Activated CD8-positive, alpha-beta memory T cell treated with anti-CD3 and anti-CD28 coated beads, Interleukin-2, amount 50 U/mL, for 24 hours (primary cell): ENCODE data around the gene GORASP2.
A peak's percentile ranks its signal among the peaks of the same experiment; 100 is the strongest.
"Not testable (repeated sequence)": the region's sequence is repeated elsewhere in the genome, so short reads cannot be mapped to it uniquely, and the experiment has no call there.

Source experiments
- DNase-seq: peaks from one replicate; pipeline ENCODE4 v3.0.0-alpha.2; 2020; ENCODE audit errors: extremely low read depth

Gene GORASP2

GRCh38 chr2:170928824-170929685 is at the start of gene GORASP2:
Gene GORASP2, plus strand, starts transcription at chr2:170929253. Its CDS starts 88 bp downstream, at chr2:170929341.
- peak; percentile 96 for DNase-seq

GRCh38 chr2:170881840-170882239 is 47.2 kb upstream of the GORASP2 start:
- DNase-seq, result no peak

- no peak for DNase-seq
Measured at GRCh38 chr2:170882758-170883157, 46.3 kb upstream of the GORASP2 start.

GRCh38 chr2:170883683-170884082 is 45.4 kb upstream of the GORASP2 start:
- no peak for DNase-seq

- DNase-seq, result no peak
Measured at GRCh38 chr2:170885130-170885791, 43.8 kb upstream of the GORASP2 start.

- DNase-seq, result no peak
Measured at GRCh38 chr2:170886386-170886785, 42.7 kb upstream of the GORASP2 start.

GRCh38 chr2:170887496-170887895 is 41.6 kb upstream of the GORASP2 start:
- DNase-seq, result no peak

GRCh38 chr2:170887896-170888295 is 41.2 kb upstream of the GORASP2 start:
- no peak for DNase-seq

GRCh38 chr2:170891893-170892292 is 37.2 kb upstream of the GORASP2 start:
- no peak for DNase-seq

GRCh38 chr2:170892391-170892951 is 36.6 kb upstream of the GORASP2 start:
- DNase-seq, result no peak

- DNase-seq, result no peak
Measured at GRCh38 chr2:170895023-170895757, 33.9 kb upstream of the GORASP2 start.

- DNase-seq, result no peak
Measured at GRCh38 chr2:170896622-170897021, 32.4 kb upstream of the GORASP2 start.

GRCh38 chr2:170897108-170897507 is 31.9 kb upstream of the GORASP2 start:
- no peak for DNase-seq

GRCh38 chr2:170905864-170906263 is 23.2 kb upstream of the GORASP2 start:
- no peak for DNase-seq

- no peak for DNase-seq
Measured at GRCh38 chr2:170911314-170911889, 17.7 kb upstream of the GORASP2 start.

- DNase-seq, result not testable (repeated sequence)
Measured at GRCh38 chr2:170914994-170915666, 13.9 kb upstream of the GORASP2 start.

- no peak for DNase-seq
Measured at GRCh38 chr2:170917219-170917913, 11.7 kb upstream of the GORASP2 start.

GRCh38 chr2:170917957-170918356 is 11.1 kb upstream of the GORASP2 start:
- DNase-seq, result no peak

GRCh38 chr2:170921873-170922272 is 7.2 kb upstream of the GORASP2 start:
- DNase-seq, result not testable (repeated sequence)
